SK-N-SH (cell line): Measurements from ENCODE around the gene GRIP2. TPM values are rescaled to one million over a fixed set of nuclear protein-coding genes. Genes with fewer than 3 reads are reported as not detected.

ENCODE experiments used
- CTCF ChIA-PET: fragments of 300-600, 350-600 bp; formaldehyde crosslinking; extraction: SDS; loops from one replicate; lab custom pipeline; 2021; lab: Yijun Ruan, JAX
- POLR2A ChIA-PET: fragments of 350-600 bp; sonication (Branson Sonifier 250); formaldehyde crosslinking; extraction: SDS; loops from one replicate; lab custom pipeline; 2020; ENCODE audit warnings: antibody characterized with exemption, inconsistent platforms; lab: Yijun Ruan, JAX
- DNase-seq: peaks from one replicate; pipeline ENCODE4 v3.0.0; 2012
- H2AFZ ChIP-seq: fragments of 200-600 bp; sonication (generic); 2 replicates; pipeline ENCODE4 v1.8.1; 2016; ENCODE audit warnings: antibody characterized with exemption, mild to moderate bottlenecking, low read depth
- H3F3A ChIP-seq: fragments of 200-600 bp; sonication (generic); replicated peaks from 2 replicates; pipeline ENCODE3; 2016; ENCODE audit warnings: antibody characterized with exemption, mild to moderate bottlenecking; ENCODE audit not compliant: insufficient read depth
- H3K27ac ChIP-seq, 2 experiments: fragments of 200-500 bp in 1 of 2; fragments of 200-600 bp in 1 of 2; sonication (Bioruptor generic) in 1 of 2; sonication (generic), shearing (Covaris generic) in 1 of 2; 2 replicates each; pipeline versions ENCODE4 v1.5.1 to v1.6.1; 2014 to 2016; ENCODE audit warnings: low read depth in 2 of 2, inconsistent platforms in 1 of 2, low read length in 1 of 2, mild to moderate bottlenecking in 1 of 2, mixed read lengths in 1 of 2
- H3K27me3 ChIP-seq: fragments of 200-600 bp; sonication (generic), shearing (Covaris generic); 2 replicates; pipeline ENCODE4 v1.6.1; 2016; ENCODE audit warnings: mixed run types; ENCODE audit not compliant: insufficient read depth
- H3K36me3 ChIP-seq, 2 experiments: fragments of 200-500 bp in 1 of 2; fragments of 200-600 bp in 1 of 2; sonication (Bioruptor generic) in 1 of 2; sonication (generic) in 1 of 2; replicated peaks in 1 of 2; 2 replicates each; pipeline versions ENCODE3 to v1.5.1; 2014 to 2016; ENCODE audit warnings: low read length in 1 of 2, mild to moderate bottlenecking in 1 of 2; ENCODE audit not compliant: insufficient read depth in 2 of 2, control insufficient read depth in 1 of 2
- H3K4me1 ChIP-seq, 2 experiments: fragments of 200-500 bp in 1 of 2; fragments of 200-600 bp in 1 of 2; sonication (Bioruptor generic) in 1 of 2; sonication (generic), shearing (Covaris generic) in 1 of 2; 2 replicates each; pipeline versions ENCODE4 v1.5.1 to v1.6.1; 2014 to 2016; ENCODE audit warnings: low read depth in 1 of 2, low read length in 1 of 2, mixed run types in 1 of 2; ENCODE audit not compliant: insufficient read depth in 2 of 2, control insufficient read depth in 1 of 2
- H3K4me2 ChIP-seq: fragments of 200-600 bp; sonication (generic), shearing (Covaris generic); 2 replicates; pipeline ENCODE4 v1.6.1; 2017; ENCODE audit warnings: mixed run types
- H3K4me3 ChIP-seq, 2 experiments: fragments of 200-500 bp in 1 of 2; fragments of 200-600 bp in 1 of 2; sonication (Bioruptor generic) in 1 of 2; sonication (generic), shearing (Covaris generic) in 1 of 2; 2 replicates each; pipeline versions ENCODE4 v1.5.1 to v1.8.1; 2014 to 2016; ENCODE audit warnings: low read depth in 2 of 2, inconsistent platforms in 1 of 2, low read length in 1 of 2, mild to moderate bottlenecking in 1 of 2, mixed read lengths in 1 of 2, moderate library complexity in 1 of 2
- H3K79me2 ChIP-seq: fragments of 200-600 bp; sonication (generic); 2 replicates; pipeline ENCODE4 v1.8.1; 2017; ENCODE audit warnings: mild to moderate bottlenecking; ENCODE audit not compliant: insufficient read depth
- H3K9ac ChIP-seq: fragments of 200-600 bp; sonication (generic); 2 replicates; pipeline ENCODE4 v1.6.1; 2017; ENCODE audit warnings: mixed run types
- H3K9me2 ChIP-seq: fragments of 200-600 bp; sonication (generic); 2 replicates; pipeline ENCODE4 v1.6.1; 2017; ENCODE audit warnings: mixed run types
- H3K9me3 ChIP-seq: fragments of 200-600 bp; sonication (generic); 2 replicates; pipeline ENCODE4 v1.6.1; 2017; ENCODE audit warnings: mixed run types, mild to moderate bottlenecking, moderate library complexity
- H4K20me1 ChIP-seq: fragments of 200-600 bp; sonication (generic); 2 replicates; pipeline ENCODE4 v1.6.1; 2017; ENCODE audit warnings: mild to moderate bottlenecking, mixed run types; ENCODE audit not compliant: insufficient read depth
- NFIC ChIP-seq: IDR thresholded peaks from 2 replicates; pipeline ENCODE4 v1.4.0; 2012; ENCODE audit warnings: borderline replicate concordance
- POLR2AphosphoS5 ChIP-seq: IDR thresholded peaks from 2 replicates; pipeline ENCODE4 v1.6.1; 2012; ENCODE audit warnings: low read depth, low read length
- TCF12 ChIP-seq: IDR thresholded peaks from 2 replicates; pipeline ENCODE4 v1.4.0; 2012
- WGBS: methylation state at CpG from one replicate; pipeline ENCODE4 v1.1.6; 2017; ENCODE audit warnings: low lambda C conversion rate; 5-methylcytosine and 5-hydroxymethylcytosine counted together
- polyA plus RNA-seq, 3 experiments: library from polyadenylated mRNA; depleted of rRNA; stranded (reverse); fragments of >200 nt; gene quantifications; 2 replicates each; pipeline ENCODE4 v1.2.3, GENCODE V29; 2012
- TF ChIP-seq, protein P1 (sequence below): IDR thresholded peaks from 2 replicates; pipeline ENCODE4 v1.4.0; 2012; ENCODE audit warnings: low read depth, borderline replicate concordance
- TF ChIP-seq, protein P2 (sequence below): fragments of 150-350 bp; IDR thresholded peaks from 2 replicates; pipeline ENCODE4 v1.6.1; 2017; ENCODE audit warnings: antibody characterized with exemption, low read length, low read depth, borderline replicate concordance
- TF ChIP-seq, protein P3 (sequence below): IDR thresholded peaks from 2 replicates; pipeline ENCODE4 v1.4.0; 2012; ENCODE audit warnings: low read depth
- TF ChIP-seq, protein P4 (sequence below): fragments of 200-600 bp; sonication (generic); IDR thresholded peaks from 2 replicates; pipeline ENCODE4 v1.6.1; 2017; ENCODE audit warnings: antibody characterized with exemption, mild to moderate bottlenecking, moderate library complexity
- TF ChIP-seq, protein P5 (sequence below): IDR thresholded peaks from 2 replicates; pipeline ENCODE4; 2012

The GRIP2 gene
- polyA plus RNA-seq, 1 of the 3 experiments (the other 2 are of a cell fraction): 0.15 TPM

DNA sequence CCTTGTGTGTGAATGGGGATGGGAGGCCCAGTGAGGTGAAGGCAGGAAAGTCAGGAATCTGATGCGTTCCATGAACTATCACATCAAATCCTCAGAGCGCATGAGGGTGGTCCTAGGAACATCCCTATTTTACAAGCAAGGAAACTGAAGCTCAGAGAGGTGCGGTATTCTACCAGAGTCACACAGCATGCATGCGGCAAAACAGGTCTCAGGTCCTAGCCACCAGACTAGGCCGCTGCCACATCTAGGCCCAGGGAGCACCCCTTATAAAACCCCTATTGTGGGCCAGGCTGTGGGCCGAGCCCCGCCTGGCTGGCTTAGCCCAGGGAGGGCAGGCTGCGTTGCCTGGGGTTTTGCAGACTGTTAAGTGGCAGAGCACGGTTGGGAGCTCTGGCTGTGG lies 17.9 kb upstream of the GRIP2 start:
- peaks cover 0 to 12% of the 10 kb centered on the region in 2 experiments; a peak in 1 of 4 replicates for H3K4me1 ChIP-seq
- ChIA-PET CTCF (interaction anchor here (3.7 kb wide), 1 partner anchor 10 kb away, joined by 25 read pairs; no protein-coding TSS in a partner anchor), POLR2A (no interaction called here)

More for the DNA sequence above, 17.9 kb upstream of the GRIP2 start:
- H3K27ac ChIP-seq: no peak overlapping the region
- WGBS: 76% methylated on average over 9 of the region's 9 CpGs
- TF ChIP-seq, protein P1, sequence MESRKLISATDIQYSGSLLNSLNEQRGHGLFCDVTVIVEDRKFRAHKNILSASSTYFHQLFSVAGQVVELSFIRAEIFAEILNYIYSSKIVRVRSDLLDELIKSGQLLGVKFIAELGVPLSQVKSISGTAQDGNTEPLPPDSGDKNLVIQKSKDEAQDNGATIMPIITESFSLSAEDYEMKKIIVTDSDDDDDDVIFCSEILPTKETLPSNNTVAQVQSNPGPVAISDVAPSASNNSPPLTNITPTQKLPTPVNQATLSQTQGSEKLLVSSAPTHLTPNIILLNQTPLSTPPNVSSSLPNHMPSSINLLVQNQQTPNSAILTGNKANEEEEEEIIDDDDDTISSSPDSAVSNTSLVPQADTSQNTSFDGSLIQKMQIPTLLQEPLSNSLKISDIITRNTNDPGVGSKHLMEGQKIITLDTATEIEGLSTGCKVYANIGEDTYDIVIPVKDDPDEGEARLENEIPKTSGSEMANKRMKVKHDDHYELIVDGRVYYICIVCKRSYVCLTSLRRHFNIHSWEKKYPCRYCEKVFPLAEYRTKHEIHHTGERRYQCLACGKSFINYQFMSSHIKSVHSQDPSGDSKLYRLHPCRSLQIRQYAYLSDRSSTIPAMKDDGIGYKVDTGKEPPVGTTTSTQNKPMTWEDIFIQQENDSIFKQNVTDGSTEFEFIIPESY: no peak
- TF ChIP-seq, protein P2, sequence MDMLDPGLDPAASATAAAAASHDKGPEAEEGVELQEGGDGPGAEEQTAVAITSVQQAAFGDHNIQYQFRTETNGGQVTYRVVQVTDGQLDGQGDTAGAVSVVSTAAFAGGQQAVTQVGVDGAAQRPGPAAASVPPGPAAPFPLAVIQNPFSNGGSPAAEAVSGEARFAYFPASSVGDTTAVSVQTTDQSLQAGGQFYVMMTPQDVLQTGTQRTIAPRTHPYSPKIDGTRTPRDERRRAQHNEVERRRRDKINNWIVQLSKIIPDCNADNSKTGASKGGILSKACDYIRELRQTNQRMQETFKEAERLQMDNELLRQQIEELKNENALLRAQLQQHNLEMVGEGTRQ: no peak
- TF ChIP-seq, protein P3, sequence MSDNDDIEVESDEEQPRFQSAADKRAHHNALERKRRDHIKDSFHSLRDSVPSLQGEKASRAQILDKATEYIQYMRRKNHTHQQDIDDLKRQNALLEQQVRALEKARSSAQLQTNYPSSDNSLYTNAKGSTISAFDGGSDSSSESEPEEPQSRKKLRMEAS: no peak
- TF ChIP-seq, protein P4, sequence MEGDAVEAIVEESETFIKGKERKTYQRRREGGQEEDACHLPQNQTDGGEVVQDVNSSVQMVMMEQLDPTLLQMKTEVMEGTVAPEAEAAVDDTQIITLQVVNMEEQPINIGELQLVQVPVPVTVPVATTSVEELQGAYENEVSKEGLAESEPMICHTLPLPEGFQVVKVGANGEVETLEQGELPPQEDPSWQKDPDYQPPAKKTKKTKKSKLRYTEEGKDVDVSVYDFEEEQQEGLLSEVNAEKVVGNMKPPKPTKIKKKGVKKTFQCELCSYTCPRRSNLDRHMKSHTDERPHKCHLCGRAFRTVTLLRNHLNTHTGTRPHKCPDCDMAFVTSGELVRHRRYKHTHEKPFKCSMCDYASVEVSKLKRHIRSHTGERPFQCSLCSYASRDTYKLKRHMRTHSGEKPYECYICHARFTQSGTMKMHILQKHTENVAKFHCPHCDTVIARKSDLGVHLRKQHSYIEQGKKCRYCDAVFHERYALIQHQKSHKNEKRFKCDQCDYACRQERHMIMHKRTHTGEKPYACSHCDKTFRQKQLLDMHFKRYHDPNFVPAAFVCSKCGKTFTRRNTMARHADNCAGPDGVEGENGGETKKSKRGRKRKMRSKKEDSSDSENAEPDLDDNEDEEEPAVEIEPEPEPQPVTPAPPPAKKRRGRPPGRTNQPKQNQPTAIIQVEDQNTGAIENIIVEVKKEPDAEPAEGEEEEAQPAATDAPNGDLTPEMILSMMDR: no peak
- TF ChIP-seq, protein P5, sequence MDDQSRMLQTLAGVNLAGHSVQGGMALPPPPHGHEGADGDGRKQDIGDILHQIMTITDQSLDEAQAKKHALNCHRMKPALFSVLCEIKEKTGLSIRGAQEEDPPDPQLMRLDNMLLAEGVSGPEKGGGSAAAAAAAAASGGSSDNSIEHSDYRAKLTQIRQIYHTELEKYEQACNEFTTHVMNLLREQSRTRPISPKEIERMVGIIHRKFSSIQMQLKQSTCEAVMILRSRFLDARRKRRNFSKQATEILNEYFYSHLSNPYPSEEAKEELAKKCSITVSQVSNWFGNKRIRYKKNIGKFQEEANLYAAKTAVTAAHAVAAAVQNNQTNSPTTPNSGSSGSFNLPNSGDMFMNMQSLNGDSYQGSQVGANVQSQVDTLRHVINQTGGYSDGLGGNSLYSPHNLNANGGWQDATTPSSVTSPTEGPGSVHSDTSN: no peak
- no peak for TF ChIP-seq NFIC
- no peak for TF ChIP-seq TCF12
- TF ChIP-seq POLR2AphosphoS5: no peak
- no peak overlapping the region for H3K4me3 ChIP-seq
- no peaks in the 10 kb centered on the region for H3K9me3 ChIP-seq
- no peaks in the 10 kb centered on the region for H3K79me2 ChIP-seq
- no peaks in the 10 kb centered on the region for H3F3A ChIP-seq
- H3K36me3 ChIP-seq: no peaks in the 10 kb centered on the region
- H2AFZ ChIP-seq: no peak overlapping the region
- no peak overlapping the region for H3K9ac ChIP-seq
- no peaks in the 10 kb centered on the region for H4K20me1 ChIP-seq
- peaks cover 7% of the 10 kb centered on the region; the same call in 1 of the 2 replicates for H3K27me3 ChIP-seq
- H3K4me2 ChIP-seq: no peak overlapping the region
- H3K9me2 ChIP-seq: no peaks in the 10 kb centered on the region
- DNase-seq: no peak
